A549 (cell line): ENCODE results near the gene RUVBL1. TPM values are rescaled to one million over a fixed set of nuclear protein-coding genes. Genes with fewer than 3 reads are reported as not detected.

Experiments used
- ATAC-seq, 2 experiments: fragments of 200-7000 bp in 1 of 2; fragments of >200 bp in 1 of 2; cut with Nextera tagmentation in 1 of 2; cut with Tn5 transposase in 1 of 2; 3 replicates each; pipeline versions ENCODE4 v1.8.0 to v1.9.1; 2018 to 2020; ENCODE audit warnings: mild to moderate bottlenecking in 1 of 2, moderate library complexity in 1 of 2
- CTCF ChIA-PET: fragments of 300-600 bp; sonication (Branson Sonifier 250); formaldehyde crosslinking; extraction: SDS; loops from one replicate; lab custom pipeline; 2021; ENCODE audit warnings: antibody characterized with exemption, inconsistent platforms; lab: Yijun Ruan, JAX
- POLR2A ChIA-PET: fragments of 350-600 bp; formaldehyde crosslinking; extraction: SDS; loops from one replicate; lab custom pipeline; 2021; ENCODE audit warnings: antibody characterized with exemption, inconsistent platforms; lab: Yijun Ruan, JAX
- DNase-seq, 2 experiments: peaks; one replicate each; pipeline versions ENCODE4 v3.0.0 to v3.0.0-alpha.2; 2011 to 2016; ENCODE audit warnings: low read depth in 1 of 2, low spot score in 1 of 2
- FAIRE-seq: peaks from 2 replicates; lab custom pipeline; 2011; peaks lifted over from hg19 to GRCh38; lab: Jason Lieb, UNC
- H3K27ac ChIP-seq, 2 experiments: fragments of >200 bp; sonication (Bioruptor Twin); formaldehyde crosslinking; 3 replicates each; pipeline ENCODE4 v1.5.1; 2016 to 2017
- H3K4me1 ChIP-seq: fragments of >200 bp; sonication (Bioruptor Twin); formaldehyde crosslinking; 3 replicates; pipeline ENCODE4 v1.6.1; 2016
- H3K4me2 ChIP-seq: fragments of >200 bp; sonication (Bioruptor Twin); formaldehyde crosslinking; 3 replicates; pipeline ENCODE4 v1.6.1; 2016
- H3K4me3 ChIP-seq: fragments of >200 bp; sonication (Bioruptor Twin); formaldehyde crosslinking; 3 replicates; pipeline ENCODE4 v1.5.1; 2016
- H3K9me3 ChIP-seq: fragments of >200 bp; sonication (Bioruptor Twin); formaldehyde crosslinking; 3 replicates; pipeline ENCODE4 v1.6.1; 2016
- BCL3 ChIP-seq: fragments of >200 bp; sonication (Bioruptor Twin); formaldehyde crosslinking; IDR thresholded peaks from 3 replicates; pipeline ENCODE4 v1.6.1; 2016
- BHLHE40 ChIP-seq: IDR thresholded peaks from 2 replicates; pipeline ENCODE4 v1.6.1; 2012; ENCODE audit warnings: low read depth, low read length, inconsistent platforms
- CBX2 ChIP-seq: fragments of 200-600 bp; sonication (generic); IDR thresholded peaks from 2 replicates; pipeline ENCODE4 v1.6.1; 2016; ENCODE audit warnings: low read depth, mild to moderate bottlenecking, borderline replicate concordance
- CHD4 ChIP-seq: fragments of 200-600 bp; sonication (generic); IDR thresholded peaks from 2 replicates; pipeline ENCODE4 v1.6.1; 2016; ENCODE audit warnings: antibody characterized with exemption, mild to moderate bottlenecking, borderline replicate concordance
- EHMT2 ChIP-seq: fragments of 200-600 bp; sonication (generic); IDR thresholded peaks from 2 replicates; pipeline ENCODE4 v1.6.1; 2016; ENCODE audit warnings: antibody characterized with exemption, low read depth, mild to moderate bottlenecking, moderate library complexity
- ELK1 ChIP-seq: fragments of 150-350 bp; IDR thresholded peaks from 2 replicates; pipeline ENCODE4 v1.6.1; 2014; ENCODE audit warnings: low read depth, mild to moderate bottlenecking, low read length
- HDAC2 ChIP-seq: fragments of 200-600 bp; sonication (generic); IDR thresholded peaks from 2 replicates; pipeline ENCODE4 v1.6.1; 2016
- HOXA7 ChIP-seq: fragments of 250-450 bp; sonication (Bioruptor Pico); IDR thresholded peaks from 2 replicates; pipeline ENCODE4 v1.5.0; 2020; ENCODE audit warnings: mild to moderate bottlenecking, moderate library complexity
- HOXB13 ChIP-seq: fragments of 250-450 bp; sonication (Bioruptor Pico); IDR thresholded peaks from 2 replicates; pipeline ENCODE4 v1.5.0; 2020; ENCODE audit warnings: low read depth, mild to moderate bottlenecking, moderate library complexity
- KDM1A ChIP-seq: fragments of 200-600 bp; sonication (generic); IDR thresholded peaks from 2 replicates; pipeline ENCODE4 v1.6.1; 2016; ENCODE audit warnings: low read depth, mild to moderate bottlenecking
- MAZ ChIP-seq: fragments of 150-350 bp; IDR thresholded peaks from 2 replicates; pipeline ENCODE4 v1.6.1; 2014; ENCODE audit warnings: antibody characterized with exemption, low read depth, low read length, borderline replicate concordance
- RAD21 ChIP-seq, 2 experiments: fragments of >200 bp in 1 of 2; sonication (Bioruptor Twin) in 1 of 2; formaldehyde crosslinking in 1 of 2; IDR thresholded peaks in 1 of 2; conservative IDR thresholded peaks in 1 of 2; 2 replicates in 1 of 2; 3 replicates in 1 of 2; pipeline ENCODE4 v1.6.1; 2012 to 2018; ENCODE audit warnings: inconsistent platforms in 1 of 2
- SMC3 ChIP-seq: fragments of >200 bp; sonication (Bioruptor Twin); formaldehyde crosslinking; IDR thresholded peaks from 3 replicates; pipeline ENCODE4 v1.6.1; 2018; ENCODE audit warnings: inconsistent platforms
- TP53 ChIP-seq: fragments of 250-450 bp; sonication (Bioruptor Pico); IDR thresholded peaks from 2 replicates; pipeline ENCODE4 v1.5.0; 2021; ENCODE audit warnings: mild to moderate bottlenecking, moderate library complexity
- ZFP36 ChIP-seq: fragments of 450-650 bp; IDR thresholded peaks from 2 replicates; pipeline ENCODE4 v1.6.1; 2014; ENCODE audit warnings: borderline replicate concordance; ENCODE audit not compliant: partially characterized antibody
- WGBS: methylation state at CpG from one replicate; pipeline ENCODE4 v1.1.6; 2017; ENCODE audit errors: missing lambda C conversion rate; 5-methylcytosine and 5-hydroxymethylcytosine counted together
- polyA plus RNA-seq, 4 experiments: library from polyadenylated mRNA; depleted of rRNA in 3 of 4; stranded (reverse); fragments of >200 nt; fragmentation: RNase III in 1 of 4; extraction: RNeasy Plus Mini Kit Qiagen cat#74134 plus additional on column Dnase treatment in 1 of 4; gene quantifications; 2 replicates in 3 of 4; 3 replicates in 1 of 4; pipeline ENCODE4 v1.2.3, GENCODE V29; 2011 to 2017
- TF ChIP-seq, protein P1 (sequence below): fragments of >200 bp; sonication (Bioruptor Twin); formaldehyde crosslinking; IDR thresholded peaks from 3 replicates; pipeline ENCODE4 v1.5.1; 2016
- TF ChIP-seq, protein P2 (sequence below): fragments of 250-450 bp; sonication (Bioruptor Pico); IDR thresholded peaks from 2 replicates; pipeline ENCODE4 v1.5.0; 2020; ENCODE audit warnings: low read depth, mild to moderate bottlenecking, moderate library complexity
- TF ChIP-seq, protein P3 (sequence below): IDR thresholded peaks from 2 replicates; pipeline ENCODE4 v1.6.1; 2012
- TF ChIP-seq, protein P4 (sequence below): fragments of >200 bp; sonication (Bioruptor Twin); formaldehyde crosslinking; IDR thresholded peaks from 2 replicates; pipeline ENCODE4 v1.6.1; 2016
- TF ChIP-seq, protein P5 (sequence below): fragments of 200-600 bp; sonication (generic); IDR thresholded peaks from 2 replicates; pipeline ENCODE4 v1.6.1; 2016; ENCODE audit warnings: antibody characterized with exemption, mild to moderate bottlenecking, moderate library complexity
- TF ChIP-seq, protein P6 (sequence below): IDR thresholded peaks from 2 replicates; pipeline ENCODE4 v1.6.1; 2012

RUVBL1 gene
- polyA plus RNA-seq, 2 of the 4 experiments (the other 2 are of a cell fraction): 105 to 144 TPM

DNA sequence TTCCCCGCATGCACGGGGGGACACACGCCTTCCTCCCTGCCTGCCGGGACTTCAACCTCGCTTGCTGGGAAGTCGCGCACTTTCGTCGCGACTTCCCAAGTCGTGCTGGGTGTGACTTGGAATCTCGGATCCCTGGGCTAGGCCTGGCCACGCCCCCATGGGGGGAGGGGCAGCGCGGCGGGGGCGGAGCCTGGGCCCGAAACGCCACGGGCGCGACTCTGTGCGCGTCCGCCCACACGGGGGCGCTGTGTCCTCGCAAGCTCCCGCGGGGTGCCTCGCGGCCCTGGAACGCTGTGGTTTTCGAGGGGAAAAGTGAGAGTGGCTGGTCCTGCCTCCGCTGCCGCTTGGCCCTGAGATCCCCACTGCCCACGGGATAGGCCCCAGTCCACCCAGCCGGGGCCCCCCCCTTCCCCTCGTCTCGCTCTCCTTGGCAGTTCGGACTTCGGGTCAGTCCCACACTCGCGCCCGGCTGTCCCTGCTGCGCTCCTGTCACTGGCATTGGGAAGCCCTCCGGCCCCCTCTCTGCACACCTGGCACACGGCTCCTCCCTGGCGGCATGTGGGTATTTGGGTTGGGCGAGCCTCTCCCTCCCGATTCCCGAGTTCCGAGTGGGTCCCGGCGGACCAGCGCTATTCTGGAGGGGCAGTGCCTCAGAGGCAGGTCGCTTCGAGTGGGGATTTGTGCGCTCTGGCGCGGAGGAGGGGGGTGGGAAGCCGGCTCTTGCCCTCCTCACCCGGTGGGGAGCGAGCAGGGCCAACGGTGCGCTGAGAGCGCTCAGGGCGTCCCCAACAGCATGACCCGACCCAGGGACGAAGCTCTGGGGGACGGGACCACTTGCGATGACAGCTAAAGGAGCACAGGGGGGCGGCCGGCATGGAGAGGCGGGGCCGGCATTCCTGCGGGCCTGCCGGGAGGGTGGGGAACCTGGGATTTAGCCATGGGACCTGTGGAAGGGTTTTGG, 47.8 kb downstream of the RUVBL1 start:
- peak; percentile 44 to 86 for ATAC-seq
- peak overlapping the region; percentile 53 to 64; a peak in 5 of 6 replicates for H3K27ac ChIP-seq
- no peaks in the 10 kb centered on the region for H3K9me3 ChIP-seq
- CTCF ChIA-PET: interaction anchor here (0.6 to 6.3 kb wide), 10 partner anchors 9 to 533 kb away, joined by 3 to 23 read pairs (median 5); no protein-coding TSS in a partner anchor
- POLR2A ChIA-PET: interaction anchor here (0.6 to 1.6 kb wide), 2 partner anchors 48 to 140 kb away, joined by 3 to 5 read pairs; partner anchors contain the start of gene RUVBL1
- TF ChIP-seq, protein P1, sequence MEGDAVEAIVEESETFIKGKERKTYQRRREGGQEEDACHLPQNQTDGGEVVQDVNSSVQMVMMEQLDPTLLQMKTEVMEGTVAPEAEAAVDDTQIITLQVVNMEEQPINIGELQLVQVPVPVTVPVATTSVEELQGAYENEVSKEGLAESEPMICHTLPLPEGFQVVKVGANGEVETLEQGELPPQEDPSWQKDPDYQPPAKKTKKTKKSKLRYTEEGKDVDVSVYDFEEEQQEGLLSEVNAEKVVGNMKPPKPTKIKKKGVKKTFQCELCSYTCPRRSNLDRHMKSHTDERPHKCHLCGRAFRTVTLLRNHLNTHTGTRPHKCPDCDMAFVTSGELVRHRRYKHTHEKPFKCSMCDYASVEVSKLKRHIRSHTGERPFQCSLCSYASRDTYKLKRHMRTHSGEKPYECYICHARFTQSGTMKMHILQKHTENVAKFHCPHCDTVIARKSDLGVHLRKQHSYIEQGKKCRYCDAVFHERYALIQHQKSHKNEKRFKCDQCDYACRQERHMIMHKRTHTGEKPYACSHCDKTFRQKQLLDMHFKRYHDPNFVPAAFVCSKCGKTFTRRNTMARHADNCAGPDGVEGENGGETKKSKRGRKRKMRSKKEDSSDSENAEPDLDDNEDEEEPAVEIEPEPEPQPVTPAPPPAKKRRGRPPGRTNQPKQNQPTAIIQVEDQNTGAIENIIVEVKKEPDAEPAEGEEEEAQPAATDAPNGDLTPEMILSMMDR: peak; percentile 77
- TF ChIP-seq, protein P2, sequence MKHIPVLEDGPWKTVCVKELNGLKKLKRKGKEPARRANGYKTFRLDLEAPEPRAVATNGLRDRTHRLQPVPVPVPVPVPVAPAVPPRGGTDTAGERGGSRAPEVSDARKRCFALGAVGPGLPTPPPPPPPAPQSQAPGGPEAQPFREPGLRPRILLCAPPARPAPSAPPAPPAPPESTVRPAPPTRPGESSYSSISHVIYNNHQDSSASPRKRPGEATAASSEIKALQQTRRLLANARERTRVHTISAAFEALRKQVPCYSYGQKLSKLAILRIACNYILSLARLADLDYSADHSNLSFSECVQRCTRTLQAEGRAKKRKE (CRISPR knock-in tag): no peak
- TF ChIP-seq TP53 (CRISPR knock-in tag): no peak
- TF ChIP-seq MAZ: no peak
- TF ChIP-seq, protein P3, sequence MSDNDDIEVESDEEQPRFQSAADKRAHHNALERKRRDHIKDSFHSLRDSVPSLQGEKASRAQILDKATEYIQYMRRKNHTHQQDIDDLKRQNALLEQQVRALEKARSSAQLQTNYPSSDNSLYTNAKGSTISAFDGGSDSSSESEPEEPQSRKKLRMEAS: 0 out of 2 replicates have a peak, but pooled peaks have one; percentile 49
- TF ChIP-seq KDM1A: no peak
- no peak for TF ChIP-seq HOXA7 (CRISPR knock-in tag)
- TF ChIP-seq, protein P4, sequence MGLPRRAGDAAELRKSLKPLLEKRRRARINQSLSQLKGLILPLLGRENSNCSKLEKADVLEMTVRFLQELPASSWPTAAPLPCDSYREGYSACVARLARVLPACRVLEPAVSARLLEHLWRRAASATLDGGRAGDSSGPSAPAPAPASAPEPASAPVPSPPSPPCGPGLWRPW: no peak
- no peak for TF ChIP-seq EHMT2
- peak; percentile 61 to 68 for TF ChIP-seq RAD21 (conservative IDR thresholded peaks at IDR 0.05 in 1 of 2, IDR thresholded peaks at IDR 0.05 in 1 of 2)
- no peak for TF ChIP-seq BCL3
- TF ChIP-seq ZFP36: no peak
- TF ChIP-seq BHLHE40: no peak
- TF ChIP-seq SMC3: peak; percentile 62
- TF ChIP-seq ELK1: no peak
- TF ChIP-seq HDAC2: no peak
- TF ChIP-seq CBX2: no peak
- TF ChIP-seq, protein P5, sequence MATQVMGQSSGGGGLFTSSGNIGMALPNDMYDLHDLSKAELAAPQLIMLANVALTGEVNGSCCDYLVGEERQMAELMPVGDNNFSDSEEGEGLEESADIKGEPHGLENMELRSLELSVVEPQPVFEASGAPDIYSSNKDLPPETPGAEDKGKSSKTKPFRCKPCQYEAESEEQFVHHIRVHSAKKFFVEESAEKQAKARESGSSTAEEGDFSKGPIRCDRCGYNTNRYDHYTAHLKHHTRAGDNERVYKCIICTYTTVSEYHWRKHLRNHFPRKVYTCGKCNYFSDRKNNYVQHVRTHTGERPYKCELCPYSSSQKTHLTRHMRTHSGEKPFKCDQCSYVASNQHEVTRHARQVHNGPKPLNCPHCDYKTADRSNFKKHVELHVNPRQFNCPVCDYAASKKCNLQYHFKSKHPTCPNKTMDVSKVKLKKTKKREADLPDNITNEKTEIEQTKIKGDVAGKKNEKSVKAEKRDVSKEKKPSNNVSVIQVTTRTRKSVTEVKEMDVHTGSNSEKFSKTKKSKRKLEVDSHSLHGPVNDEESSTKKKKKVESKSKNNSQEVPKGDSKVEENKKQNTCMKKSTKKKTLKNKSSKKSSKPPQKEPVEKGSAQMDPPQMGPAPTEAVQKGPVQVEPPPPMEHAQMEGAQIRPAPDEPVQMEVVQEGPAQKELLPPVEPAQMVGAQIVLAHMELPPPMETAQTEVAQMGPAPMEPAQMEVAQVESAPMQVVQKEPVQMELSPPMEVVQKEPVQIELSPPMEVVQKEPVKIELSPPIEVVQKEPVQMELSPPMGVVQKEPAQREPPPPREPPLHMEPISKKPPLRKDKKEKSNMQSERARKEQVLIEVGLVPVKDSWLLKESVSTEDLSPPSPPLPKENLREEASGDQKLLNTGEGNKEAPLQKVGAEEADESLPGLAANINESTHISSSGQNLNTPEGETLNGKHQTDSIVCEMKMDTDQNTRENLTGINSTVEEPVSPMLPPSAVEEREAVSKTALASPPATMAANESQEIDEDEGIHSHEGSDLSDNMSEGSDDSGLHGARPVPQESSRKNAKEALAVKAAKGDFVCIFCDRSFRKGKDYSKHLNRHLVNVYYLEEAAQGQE: no peak
- TF ChIP-seq, protein P6, sequence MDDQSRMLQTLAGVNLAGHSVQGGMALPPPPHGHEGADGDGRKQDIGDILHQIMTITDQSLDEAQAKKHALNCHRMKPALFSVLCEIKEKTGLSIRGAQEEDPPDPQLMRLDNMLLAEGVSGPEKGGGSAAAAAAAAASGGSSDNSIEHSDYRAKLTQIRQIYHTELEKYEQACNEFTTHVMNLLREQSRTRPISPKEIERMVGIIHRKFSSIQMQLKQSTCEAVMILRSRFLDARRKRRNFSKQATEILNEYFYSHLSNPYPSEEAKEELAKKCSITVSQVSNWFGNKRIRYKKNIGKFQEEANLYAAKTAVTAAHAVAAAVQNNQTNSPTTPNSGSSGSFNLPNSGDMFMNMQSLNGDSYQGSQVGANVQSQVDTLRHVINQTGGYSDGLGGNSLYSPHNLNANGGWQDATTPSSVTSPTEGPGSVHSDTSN: no peak
- TF ChIP-seq HOXB13: no peak
- no peak for TF ChIP-seq CHD4
- H3K4me1 ChIP-seq: peaks cover 29% of the 10 kb centered on the region
- H3K4me2 ChIP-seq: peak overlapping the region; percentile 83
- FAIRE-seq: no peak
- DNase-seq: peak; percentile 40 to 77
- 0 out of 3 replicates have a peak overlapping the region, but pooled peaks have one; percentile 21 for H3K4me3 ChIP-seq
- WGBS: 27% methylated on average over 12 of the region's 78 CpGs
